Prostate gland (tissue), 2 donors: Measurements from ENCODE around the gene BOC.

Source experiments
- POLR2A ChIP-seq: fragments of 450-650 bp; IDR thresholded peaks from one replicate; pipeline ENCODE4 v1.6.1; 2016; ENCODE audit warnings: antibody characterized with exemption, mild to moderate bottlenecking
- TF ChIP-seq, protein P1 (sequence below), 4 experiments: fragments of 200-600 bp in 2 of 4; fragments of 450-650 bp in 2 of 4; sonication (generic) in 2 of 4; IDR thresholded peaks; 1 replicate in 3 of 4; 2 replicates in 1 of 4; pipeline ENCODE4 v1.5.1; 2016 to 2019; ENCODE audit warnings: antibody characterized with exemption in 4 of 4, mild to moderate bottlenecking in 2 of 4, moderate library complexity in 2 of 4

GRCh38 chr3:113275258-113275556 lies 63.9 kb downstream of the BOC start:
- TF ChIP-seq, protein P1, sequence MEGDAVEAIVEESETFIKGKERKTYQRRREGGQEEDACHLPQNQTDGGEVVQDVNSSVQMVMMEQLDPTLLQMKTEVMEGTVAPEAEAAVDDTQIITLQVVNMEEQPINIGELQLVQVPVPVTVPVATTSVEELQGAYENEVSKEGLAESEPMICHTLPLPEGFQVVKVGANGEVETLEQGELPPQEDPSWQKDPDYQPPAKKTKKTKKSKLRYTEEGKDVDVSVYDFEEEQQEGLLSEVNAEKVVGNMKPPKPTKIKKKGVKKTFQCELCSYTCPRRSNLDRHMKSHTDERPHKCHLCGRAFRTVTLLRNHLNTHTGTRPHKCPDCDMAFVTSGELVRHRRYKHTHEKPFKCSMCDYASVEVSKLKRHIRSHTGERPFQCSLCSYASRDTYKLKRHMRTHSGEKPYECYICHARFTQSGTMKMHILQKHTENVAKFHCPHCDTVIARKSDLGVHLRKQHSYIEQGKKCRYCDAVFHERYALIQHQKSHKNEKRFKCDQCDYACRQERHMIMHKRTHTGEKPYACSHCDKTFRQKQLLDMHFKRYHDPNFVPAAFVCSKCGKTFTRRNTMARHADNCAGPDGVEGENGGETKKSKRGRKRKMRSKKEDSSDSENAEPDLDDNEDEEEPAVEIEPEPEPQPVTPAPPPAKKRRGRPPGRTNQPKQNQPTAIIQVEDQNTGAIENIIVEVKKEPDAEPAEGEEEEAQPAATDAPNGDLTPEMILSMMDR (IDR thresholded peaks at IDR 0.05): no peak
- TF ChIP-seq POLR2A: no peak
